Measurements from ENCODE around the gene ATG7. TPM values are rescaled to one million over a fixed set of nuclear protein-coding genes. Genes with fewer than 3 reads are reported as not detected.
A peak's percentile ranks its signal among the peaks of the same experiment; 100 is the strongest.

Gene ATG7
- total and polyA plus RNA-seq, 10 of the 15 experiments (the other 5 are each of a cell fraction or from before 2014, with no cell fraction given): 13.5 to 49.5 (median 26.4) TPM

DNA sequence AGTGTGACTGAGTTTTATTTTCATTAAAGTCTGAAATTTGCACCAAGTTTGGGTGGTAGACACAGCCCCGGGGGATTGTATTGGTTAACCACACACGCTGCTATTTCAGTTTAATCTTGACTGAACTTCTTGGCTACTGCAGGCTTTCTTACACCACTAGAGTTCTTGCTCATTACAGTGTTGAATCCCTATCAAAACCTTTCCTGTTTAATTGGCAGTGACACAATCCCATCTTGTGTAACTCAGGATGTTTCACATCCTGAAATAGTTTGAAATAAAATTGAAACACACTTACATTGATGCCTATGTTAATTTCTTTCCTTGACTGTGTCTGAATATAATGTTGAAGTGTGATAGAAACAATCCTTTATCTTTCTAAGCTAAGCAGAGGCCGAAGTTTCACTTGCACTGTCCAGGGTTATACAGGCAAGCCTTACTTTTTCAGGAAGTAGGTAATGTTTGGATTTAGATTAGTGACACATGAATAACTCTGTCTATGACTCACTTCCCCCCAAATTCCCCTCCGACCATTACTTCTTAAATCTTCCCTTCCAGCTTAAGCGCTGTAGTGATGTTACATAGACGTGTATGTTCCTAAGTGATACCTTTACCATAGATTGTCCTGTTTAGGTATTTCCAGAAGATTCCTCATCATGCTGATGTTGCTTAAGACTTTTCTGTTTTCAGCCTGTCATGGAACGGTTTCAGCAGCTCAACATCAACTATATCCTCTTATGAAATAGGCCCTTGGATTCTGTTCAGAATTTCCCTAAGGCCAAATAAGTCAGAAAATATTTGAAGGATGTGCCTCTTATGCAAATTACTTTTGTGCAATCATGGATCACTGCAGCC, 16.8 kb downstream of the ATG7 start (continued):
- TF ChIP-seq, protein P1, sequence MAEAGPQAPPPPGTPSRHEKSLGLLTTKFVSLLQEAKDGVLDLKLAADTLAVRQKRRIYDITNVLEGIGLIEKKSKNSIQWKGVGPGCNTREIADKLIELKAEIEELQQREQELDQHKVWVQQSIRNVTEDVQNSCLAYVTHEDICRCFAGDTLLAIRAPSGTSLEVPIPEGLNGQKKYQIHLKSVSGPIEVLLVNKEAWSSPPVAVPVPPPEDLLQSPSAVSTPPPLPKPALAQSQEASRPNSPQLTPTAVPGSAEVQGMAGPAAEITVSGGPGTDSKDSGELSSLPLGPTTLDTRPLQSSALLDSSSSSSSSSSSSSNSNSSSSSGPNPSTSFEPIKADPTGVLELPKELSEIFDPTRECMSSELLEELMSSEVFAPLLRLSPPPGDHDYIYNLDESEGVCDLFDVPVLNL (IDR thresholded peaks at IDR 0.05; ENCODE audit: low read depth, low read length): no peak
- 0 out of 2 replicates have a peak, but pooled peaks have one; percentile 19 for TF ChIP-seq TAF1 (IDR thresholded peaks at IDR 0.05; ENCODE audit: borderline replicate concordance, low read depth, low read length)
- TF ChIP-seq, protein P2, sequence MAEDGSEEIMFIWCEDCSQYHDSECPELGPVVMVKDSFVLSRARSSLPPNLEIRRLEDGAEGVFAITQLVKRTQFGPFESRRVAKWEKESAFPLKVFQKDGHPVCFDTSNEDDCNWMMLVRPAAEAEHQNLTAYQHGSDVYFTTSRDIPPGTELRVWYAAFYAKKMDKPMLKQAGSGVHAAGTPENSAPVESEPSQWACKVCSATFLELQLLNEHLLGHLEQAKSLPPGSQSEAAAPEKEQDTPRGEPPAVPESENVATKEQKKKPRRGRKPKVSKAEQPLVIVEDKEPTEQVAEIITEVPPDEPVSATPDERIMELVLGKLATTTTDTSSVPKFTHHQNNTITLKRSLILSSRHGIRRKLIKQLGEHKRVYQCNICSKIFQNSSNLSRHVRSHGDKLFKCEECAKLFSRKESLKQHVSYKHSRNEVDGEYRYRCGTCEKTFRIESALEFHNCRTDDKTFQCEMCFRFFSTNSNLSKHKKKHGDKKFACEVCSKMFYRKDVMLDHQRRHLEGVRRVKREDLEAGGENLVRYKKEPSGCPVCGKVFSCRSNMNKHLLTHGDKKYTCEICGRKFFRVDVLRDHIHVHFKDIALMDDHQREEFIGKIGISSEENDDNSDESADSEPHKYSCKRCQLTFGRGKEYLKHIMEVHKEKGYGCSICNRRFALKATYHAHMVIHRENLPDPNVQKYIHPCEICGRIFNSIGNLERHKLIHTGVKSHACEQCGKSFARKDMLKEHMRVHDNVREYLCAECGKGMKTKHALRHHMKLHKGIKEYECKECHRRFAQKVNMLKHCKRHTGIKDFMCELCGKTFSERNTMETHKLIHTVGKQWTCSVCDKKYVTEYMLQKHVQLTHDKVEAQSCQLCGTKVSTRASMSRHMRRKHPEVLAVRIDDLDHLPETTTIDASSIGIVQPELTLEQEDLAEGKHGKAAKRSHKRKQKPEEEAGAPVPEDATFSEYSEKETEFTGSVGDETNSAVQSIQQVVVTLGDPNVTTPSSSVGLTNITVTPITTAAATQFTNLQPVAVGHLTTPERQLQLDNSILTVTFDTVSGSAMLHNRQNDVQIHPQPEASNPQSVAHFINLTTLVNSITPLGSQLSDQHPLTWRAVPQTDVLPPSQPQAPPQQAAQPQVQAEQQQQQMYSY (CRISPR knock-in tag; IDR thresholded peaks at IDR 0.05): no peak
- no peak for TF ChIP-seq EZH2 (IDR thresholded peaks at IDR 0.05; ENCODE audit: borderline replicate concordance, control insufficient read depth, low read depth, low read length)
- TF ChIP-seq, protein P3, sequence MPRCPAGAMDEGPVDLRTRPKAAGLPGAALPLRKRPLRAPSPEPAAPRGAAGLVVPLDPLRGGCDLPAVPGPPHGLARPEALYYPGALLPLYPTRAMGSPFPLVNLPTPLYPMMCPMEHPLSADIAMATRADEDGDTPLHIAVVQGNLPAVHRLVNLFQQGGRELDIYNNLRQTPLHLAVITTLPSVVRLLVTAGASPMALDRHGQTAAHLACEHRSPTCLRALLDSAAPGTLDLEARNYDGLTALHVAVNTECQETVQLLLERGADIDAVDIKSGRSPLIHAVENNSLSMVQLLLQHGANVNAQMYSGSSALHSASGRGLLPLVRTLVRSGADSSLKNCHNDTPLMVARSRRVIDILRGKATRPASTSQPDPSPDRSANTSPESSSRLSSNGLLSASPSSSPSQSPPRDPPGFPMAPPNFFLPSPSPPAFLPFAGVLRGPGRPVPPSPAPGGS (IDR thresholded peaks at IDR 0.05; ENCODE audit: borderline replicate concordance, insufficient read depth, low read depth, low read length, poor library complexity, severe bottlenecking): no peak
- no peak for TF ChIP-seq ZNF24 (IDR thresholded peaks at IDR 0.05)
- no peak for TF ChIP-seq POLR2A (IDR thresholded peaks at IDR 0.05; ENCODE audit: low read depth, low read length)
- no peak for TF ChIP-seq RFX5 (IDR thresholded peaks at IDR 0.05; ENCODE audit: low read depth, low read length)
- TF ChIP-seq NR2C1 (IDR thresholded peaks at IDR 0.05): no peak
- TF ChIP-seq YBX1 (IDR thresholded peaks at IDR 0.05): no peak
- TF ChIP-seq MTA3 (IDR thresholded peaks at IDR 0.05; ENCODE audit: borderline replicate concordance, low read length): no peak; the same call in 1 of the 2 replicates
- TF ChIP-seq IRF4 (IDR thresholded peaks at IDR 0.05; ENCODE audit: low read depth, low read length): no peak
- peak; percentile 28; the same call in 1 of the 2 replicates for TF ChIP-seq PAX5 (IDR thresholded peaks at IDR 0.05; ENCODE audit: borderline replicate concordance, low read depth, low read length)
- TF ChIP-seq, protein P4, sequence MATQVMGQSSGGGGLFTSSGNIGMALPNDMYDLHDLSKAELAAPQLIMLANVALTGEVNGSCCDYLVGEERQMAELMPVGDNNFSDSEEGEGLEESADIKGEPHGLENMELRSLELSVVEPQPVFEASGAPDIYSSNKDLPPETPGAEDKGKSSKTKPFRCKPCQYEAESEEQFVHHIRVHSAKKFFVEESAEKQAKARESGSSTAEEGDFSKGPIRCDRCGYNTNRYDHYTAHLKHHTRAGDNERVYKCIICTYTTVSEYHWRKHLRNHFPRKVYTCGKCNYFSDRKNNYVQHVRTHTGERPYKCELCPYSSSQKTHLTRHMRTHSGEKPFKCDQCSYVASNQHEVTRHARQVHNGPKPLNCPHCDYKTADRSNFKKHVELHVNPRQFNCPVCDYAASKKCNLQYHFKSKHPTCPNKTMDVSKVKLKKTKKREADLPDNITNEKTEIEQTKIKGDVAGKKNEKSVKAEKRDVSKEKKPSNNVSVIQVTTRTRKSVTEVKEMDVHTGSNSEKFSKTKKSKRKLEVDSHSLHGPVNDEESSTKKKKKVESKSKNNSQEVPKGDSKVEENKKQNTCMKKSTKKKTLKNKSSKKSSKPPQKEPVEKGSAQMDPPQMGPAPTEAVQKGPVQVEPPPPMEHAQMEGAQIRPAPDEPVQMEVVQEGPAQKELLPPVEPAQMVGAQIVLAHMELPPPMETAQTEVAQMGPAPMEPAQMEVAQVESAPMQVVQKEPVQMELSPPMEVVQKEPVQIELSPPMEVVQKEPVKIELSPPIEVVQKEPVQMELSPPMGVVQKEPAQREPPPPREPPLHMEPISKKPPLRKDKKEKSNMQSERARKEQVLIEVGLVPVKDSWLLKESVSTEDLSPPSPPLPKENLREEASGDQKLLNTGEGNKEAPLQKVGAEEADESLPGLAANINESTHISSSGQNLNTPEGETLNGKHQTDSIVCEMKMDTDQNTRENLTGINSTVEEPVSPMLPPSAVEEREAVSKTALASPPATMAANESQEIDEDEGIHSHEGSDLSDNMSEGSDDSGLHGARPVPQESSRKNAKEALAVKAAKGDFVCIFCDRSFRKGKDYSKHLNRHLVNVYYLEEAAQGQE (IDR thresholded peaks at IDR 0.05; ENCODE audit: low read depth, low read length): no peak
- peak; percentile 75 for TF ChIP-seq CREM (IDR thresholded peaks at IDR 0.05; ENCODE audit: low read depth)
- TF ChIP-seq MXI1 (IDR thresholded peaks at IDR 0.05; ENCODE audit: low read depth, low read length): no peak
- no peak for TF ChIP-seq NRF1 (conservative IDR thresholded peaks at IDR 0.05; ENCODE audit: low read depth, low read length)
- TF ChIP-seq NFXL1 (IDR thresholded peaks at IDR 0.05; ENCODE audit: borderline replicate concordance): no peak
- 0 out of 2 replicates have a peak, but pooled peaks have one; percentile 17 for TF ChIP-seq TCF12 (IDR thresholded peaks at IDR 0.05; ENCODE audit: low read depth, low read length)
- no peak for TF ChIP-seq CHD4 (IDR thresholded peaks at IDR 0.05)
- no peak for TF ChIP-seq LARP7 (IDR thresholded peaks at IDR 0.05)
